ENCODE measurements around the gene CCDC134. TPM values are rescaled to one million over a fixed set of nuclear protein-coding genes. Genes with fewer than 3 reads are reported as not detected.

Gene CCDC134
- total and polyA plus RNA-seq, 2 donors (not counting 1 experiment from before 2014, with no cell fraction given), result 3.0 to 13.7 TPM

GRCh38 chr22:41757502-41757901 is 43.0 kb upstream of the CCDC134 start:
- H3K79me2 ChIP-seq (ENCODE audit: control insufficient read depth, insufficient read depth, low read length), result no peaks in the 10 kb centered on the region
- H3K36me3 ChIP-seq (ENCODE audit: control insufficient read depth, insufficient read depth, low read length), result no peaks in the 10 kb centered on the region
- no peaks in the 10 kb centered on the region for H3K4me1 ChIP-seq (ENCODE audit: control insufficient read depth, extremely low read depth, insufficient read depth, low read length)
- H3K27ac ChIP-seq (ENCODE audit: insufficient read depth, low read length), result no peak overlapping the region
- no peak overlapping the region for H2AFZ ChIP-seq (ENCODE audit: low read length)
- H4K20me1 ChIP-seq (ENCODE audit: control insufficient read depth, extremely low read depth, insufficient read depth, low read length), result no peaks in the 10 kb centered on the region
- H3K9ac ChIP-seq (ENCODE audit: insufficient read depth, low read length), result no peak overlapping the region
- no peak overlapping the region for H3K4me2 ChIP-seq (ENCODE audit: extremely low read depth, insufficient read depth, low read length)
- H3K4me3 ChIP-seq (replicated peaks in 1 of 4; ENCODE audit: control extremely low read depth in 1 of 4, insufficient read depth in 1 of 4, low read depth in 3 of 4, low read length in 4 of 4), result no peak overlapping the region
- H3K9me3 ChIP-seq (ENCODE audit: control insufficient read depth, insufficient read depth, low read depth, low read length), result no peaks in the 10 kb centered on the region
- peaks cover 5% of the 10 kb centered on the region for H3K27me3 ChIP-seq (ENCODE audit: control insufficient read depth, insufficient read depth, low read length)
- DNase-seq (ENCODE audit: low read depth in 2 of 2), result no peak
- TF ChIP-seq CTCF (conservative IDR thresholded peaks at IDR 0.05 in 1 of 2, IDR thresholded peaks at IDR 0.05 in 1 of 2; ENCODE audit: low read depth in 1 of 2, low read length in 2 of 2), result no peak
- TF ChIP-seq EZH2 (IDR thresholded peaks at IDR 0.05; ENCODE audit: low read length, missing control alignments), result no peak

GRCh38 chr22:41758231-41758630 is 42.2 kb upstream of the CCDC134 start:
- no peak overlapping the region for H3K9ac ChIP-seq (ENCODE audit: insufficient read depth, low read length)
- H3K27ac ChIP-seq (ENCODE audit: insufficient read depth, low read length), result no peak overlapping the region
- H3K4me2 ChIP-seq (ENCODE audit: extremely low read depth, insufficient read depth, low read length), result no peak overlapping the region
- H4K20me1 ChIP-seq (ENCODE audit: control insufficient read depth, extremely low read depth, insufficient read depth, low read length), result no peaks in the 10 kb centered on the region
- no peaks in the 10 kb centered on the region for H3K9me3 ChIP-seq (ENCODE audit: control insufficient read depth, insufficient read depth, low read depth, low read length)
- no peaks in the 10 kb centered on the region for H3K79me2 ChIP-seq (ENCODE audit: control insufficient read depth, insufficient read depth, low read length)
- H2AFZ ChIP-seq (ENCODE audit: low read length), result no peak overlapping the region
- no peak for DNase-seq (ENCODE audit: low read depth in 2 of 2)
- H3K36me3 ChIP-seq (ENCODE audit: control insufficient read depth, insufficient read depth, low read length), result no peaks in the 10 kb centered on the region
- peaks cover 3% of the 10 kb centered on the region for H3K27me3 ChIP-seq (ENCODE audit: control insufficient read depth, insufficient read depth, low read length)
- H3K4me1 ChIP-seq (ENCODE audit: control insufficient read depth, extremely low read depth, insufficient read depth, low read length), result no peaks in the 10 kb centered on the region
- no peak overlapping the region for H3K4me3 ChIP-seq (replicated peaks in 1 of 4; ENCODE audit: control extremely low read depth in 1 of 4, insufficient read depth in 1 of 4, low read depth in 3 of 4, low read length in 4 of 4)
- TF ChIP-seq EZH2 (IDR thresholded peaks at IDR 0.05; ENCODE audit: low read length, missing control alignments) (no peak), CTCF (conservative IDR thresholded peaks at IDR 0.05 in 1 of 2, IDR thresholded peaks at IDR 0.05 in 1 of 2; ENCODE audit: low read depth in 1 of 2, low read length in 2 of 2) (no peak)

- Histone ChIP-seq H3K9me3 (ENCODE audit: control insufficient read depth, insufficient read depth, low read depth, low read length) (no peaks in the 10 kb centered on the region), H3K4me1 (ENCODE audit: control insufficient read depth, extremely low read depth, insufficient read depth, low read length) (no peaks in the 10 kb centered on the region), H3K27me3 (ENCODE audit: control insufficient read depth, insufficient read depth, low read length) (no peaks in the 10 kb centered on the region), H3K36me3 (ENCODE audit: control insufficient read depth, insufficient read depth, low read length) (no peaks in the 10 kb centered on the region), H4K20me1 (ENCODE audit: control insufficient read depth, extremely low read depth, insufficient read depth, low read length) (no peaks in the 10 kb centered on the region), H3K9ac (ENCODE audit: insufficient read depth, low read length) (no peak overlapping the region), H3K4me2 (ENCODE audit: extremely low read depth, insufficient read depth, low read length) (no peak overlapping the region), H3K4me3 (replicated peaks in 1 of 4; ENCODE audit: control extremely low read depth in 1 of 4, insufficient read depth in 1 of 4, low read depth in 3 of 4, low read length in 4 of 4) (no peak overlapping the region), H3K27ac (ENCODE audit: insufficient read depth, low read length) (no peak overlapping the region), H3K79me2 (ENCODE audit: control insufficient read depth, insufficient read depth, low read length) (no peaks in the 10 kb centered on the region), H2AFZ (ENCODE audit: low read length) (no peak overlapping the region)
- TF ChIP-seq EZH2 (IDR thresholded peaks at IDR 0.05; ENCODE audit: low read length, missing control alignments) (no peak), CTCF (conservative IDR thresholded peaks at IDR 0.05 in 1 of 2, IDR thresholded peaks at IDR 0.05 in 1 of 2; ENCODE audit: low read depth in 1 of 2, low read length in 2 of 2) (peak in 1 of 2 donors; percentile 39)
- peak in 1 of 2 donors; percentile 11 for DNase-seq (ENCODE audit: low read depth in 2 of 2)
Observed at GRCh38 chr22:41762980-41763779, 37.3 kb upstream of the CCDC134 start.
